ENCODE measurements around the gene CNTNAP2. TPM values are rescaled to one million over a fixed set of nuclear protein-coding genes. Genes with fewer than 3 reads are reported as not detected.

The CNTNAP2 gene
- total RNA-seq, 1 donor from 2014 or later = 5.4 TPM

GRCh38 chr7:147638566-147638965 lies 1522.0 kb downstream of the CNTNAP2 start:
- Mint-ChIP-seq H3K4me1 (ENCODE audit: unreplicated experiment) (no peaks in the 10 kb centered on the region), H3K27ac (ENCODE audit: unreplicated experiment) (no peak overlapping the region), H3K4me3 (ENCODE audit: unreplicated experiment) (no peak overlapping the region), H3K36me3 (ENCODE audit: low read depth, unreplicated experiment) (no peaks in the 10 kb centered on the region), H3K27me3 (ENCODE audit: unreplicated experiment) (no peaks in the 10 kb centered on the region), H3K9me3 (ENCODE audit: unreplicated experiment) (peaks cover 11% of the 10 kb centered on the region)
- no peak for TF ChIP-seq CTCF (IDR thresholded peaks at IDR 0.05; ENCODE audit: unreplicated experiment)
- DNase-seq (ENCODE audit: low spot score) = no peak

GRCh38 chr7:147639037-147639436 lies 1522.4 kb downstream of the CNTNAP2 start:
- H3K9me3 Mint-ChIP-seq (ENCODE audit: unreplicated experiment) = peaks cover 11% of the 10 kb centered on the region
- H3K27ac Mint-ChIP-seq (ENCODE audit: unreplicated experiment) = no peak overlapping the region
- no peak overlapping the region for H3K4me3 Mint-ChIP-seq (ENCODE audit: unreplicated experiment)
- no peak for DNase-seq (ENCODE audit: low spot score)
- no peak for TF ChIP-seq CTCF (IDR thresholded peaks at IDR 0.05; ENCODE audit: unreplicated experiment)
- H3K36me3 Mint-ChIP-seq (ENCODE audit: low read depth, unreplicated experiment) = no peaks in the 10 kb centered on the region
- H3K27me3 Mint-ChIP-seq (ENCODE audit: unreplicated experiment) = no peaks in the 10 kb centered on the region
- no peaks in the 10 kb centered on the region for H3K4me1 Mint-ChIP-seq (ENCODE audit: unreplicated experiment)

GRCh38 chr7:147639751-147640150 lies 1523.2 kb downstream of the CNTNAP2 start:
- Mint-ChIP-seq H3K4me3 (ENCODE audit: unreplicated experiment) (no peak overlapping the region), H3K36me3 (ENCODE audit: low read depth, unreplicated experiment) (no peaks in the 10 kb centered on the region), H3K27me3 (ENCODE audit: unreplicated experiment) (no peaks in the 10 kb centered on the region), H3K4me1 (ENCODE audit: unreplicated experiment) (no peaks in the 10 kb centered on the region), H3K27ac (ENCODE audit: unreplicated experiment) (no peak overlapping the region), H3K9me3 (ENCODE audit: unreplicated experiment) (peaks cover 11% of the 10 kb centered on the region)
- DNase-seq (ENCODE audit: low spot score) = no peak
- TF ChIP-seq CTCF (IDR thresholded peaks at IDR 0.05; ENCODE audit: unreplicated experiment) = no peak

- Mint-ChIP-seq H3K4me1 (ENCODE audit: unreplicated experiment) (no peaks in the 10 kb centered on the region), H3K9me3 (ENCODE audit: unreplicated experiment) (peaks cover 11% of the 10 kb centered on the region), H3K27ac (ENCODE audit: unreplicated experiment) (no peak overlapping the region), H3K27me3 (ENCODE audit: unreplicated experiment) (no peaks in the 10 kb centered on the region), H3K4me3 (ENCODE audit: unreplicated experiment) (no peak overlapping the region), H3K36me3 (ENCODE audit: low read depth, unreplicated experiment) (no peaks in the 10 kb centered on the region)
- DNase-seq (ENCODE audit: low spot score) = no peak
- TF ChIP-seq CTCF (IDR thresholded peaks at IDR 0.05; ENCODE audit: unreplicated experiment) = no peak
Measured at GRCh38 chr7:147640821-147641220, 1524.2 kb downstream of the CNTNAP2 start.

GRCh38 chr7:147646568-147646967 lies 1530.0 kb downstream of the CNTNAP2 start:
- Mint-ChIP-seq H3K27ac (ENCODE audit: unreplicated experiment) (no peak overlapping the region), H3K36me3 (ENCODE audit: low read depth, unreplicated experiment) (no peaks in the 10 kb centered on the region), H3K4me3 (ENCODE audit: unreplicated experiment) (no peak overlapping the region), H3K4me1 (ENCODE audit: unreplicated experiment) (peaks cover 2% of the 10 kb centered on the region), H3K9me3 (ENCODE audit: unreplicated experiment) (peaks cover 4% of the 10 kb centered on the region), H3K27me3 (ENCODE audit: unreplicated experiment) (no peaks in the 10 kb centered on the region)
- no peak for DNase-seq (ENCODE audit: low spot score)
- no peak for TF ChIP-seq CTCF (IDR thresholded peaks at IDR 0.05; ENCODE audit: unreplicated experiment)
